ENCODE results near the gene AXIN2.

DNA sequence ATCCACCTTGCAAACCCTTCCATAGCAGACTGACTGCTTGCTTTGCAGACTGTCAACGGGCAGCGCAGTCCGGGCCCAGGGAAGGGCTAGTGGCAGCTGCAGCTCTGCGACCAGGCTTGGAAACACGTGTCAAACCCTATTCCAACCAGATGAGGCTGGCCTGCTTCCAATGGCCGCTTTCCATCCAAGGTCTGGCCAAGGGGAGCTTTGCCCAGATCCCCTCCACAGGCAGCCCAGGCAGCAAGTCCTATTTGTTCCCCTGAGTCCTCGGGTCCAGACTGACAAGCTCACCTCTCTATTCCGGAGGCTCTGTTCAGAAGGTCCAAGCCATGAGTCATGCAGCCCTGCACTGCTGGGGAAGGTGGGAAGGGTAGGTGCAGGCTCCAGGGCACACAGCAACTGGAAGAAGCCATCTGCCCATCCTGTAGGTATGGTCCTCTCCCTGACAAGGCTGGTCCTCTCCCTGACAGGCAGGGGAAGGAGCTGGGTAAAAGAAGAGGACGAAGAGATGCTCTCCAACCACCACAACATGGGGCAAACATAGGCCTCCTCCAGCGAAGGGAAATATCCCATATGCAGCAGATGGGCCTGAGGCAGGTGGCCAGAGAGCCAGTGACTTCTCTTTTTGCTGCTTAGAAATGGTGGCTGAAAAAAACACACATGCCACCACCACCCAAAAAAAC lies 22.6 kb upstream of the AXIN2 start:
- no peak for TF ChIP-seq CTCF (IDR thresholded peaks at IDR 0.05)
- TF ChIP-seq POLR2AphosphoS5 (IDR thresholded peaks at IDR 0.05; ENCODE audit: insufficient read depth in 1 of 2, low read depth in 1 of 2) = no peak
- TF ChIP-seq POLR2A (IDR thresholded peaks at IDR 0.05) = no peak

Measured in vagina (tissue), 2 donors.